Left hindlimb (tissue), 1 donor: ENCODE measurements around the gene NPTN.

Experiments used
- DNase-seq: peaks from one replicate; pipeline ENCODE4 v3.0.0-alpha.2; 2018

The NPTN gene

GRCh38 chr15:73631915-73632669 lies 1.1 kb downstream of the NPTN start:
- peak; percentile 41 for DNase-seq

- DNase-seq: no peak
These were observed 2.2 kb downstream of the NPTN start for GRCh38 chr15:73630921-73631362.

GRCh38 chr15:73629798-73630429 lies 3.3 kb downstream of the NPTN start:
- DNase-seq: no peak

DNA sequence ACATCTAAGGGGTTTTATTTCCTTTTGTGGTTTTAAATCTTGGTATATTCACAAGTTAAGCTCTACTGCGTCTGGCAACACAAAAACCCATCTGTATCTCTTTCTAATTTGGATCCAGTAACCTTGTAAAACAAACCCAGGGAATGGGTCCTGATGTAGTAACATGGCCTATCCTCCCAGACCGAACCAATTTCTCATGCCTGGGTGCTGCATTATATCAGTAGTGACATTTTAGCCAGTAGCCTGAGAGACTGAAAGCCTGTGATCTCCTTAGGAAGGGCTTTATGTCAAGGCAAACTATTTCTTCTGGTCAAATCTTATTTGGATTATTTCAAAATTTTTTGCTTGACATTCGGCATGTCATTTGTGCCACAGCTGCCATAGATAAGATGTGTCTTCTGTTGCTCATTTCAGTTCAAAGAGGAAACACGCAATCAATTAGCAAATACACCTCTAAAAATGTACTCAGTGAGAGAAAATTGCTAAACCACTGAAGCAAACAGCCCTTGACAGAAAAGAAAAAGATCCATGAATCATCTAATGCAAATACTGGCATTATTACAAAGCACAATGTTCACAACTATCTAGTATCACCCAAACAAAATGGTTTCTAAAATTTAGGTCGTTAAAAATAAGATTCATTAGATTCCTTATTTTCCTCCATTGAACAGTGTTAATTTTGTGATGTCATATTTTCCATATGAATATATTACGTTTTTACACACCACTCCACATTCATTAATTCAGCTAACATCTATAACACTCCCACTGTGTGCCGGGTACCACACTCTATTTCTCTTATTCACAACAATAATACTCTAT lies 4.0 kb downstream of the NPTN start:
- DNase-seq: no peak

- DNase-seq: no peak
These were observed 5.1 kb downstream of the NPTN start for GRCh38 chr15:73628102-73628501.

- no peak for DNase-seq
These were observed 7.1 kb downstream of the NPTN start for GRCh38 chr15:73626072-73626471.

GRCh38 chr15:73624530-73624929 lies 8.7 kb downstream of the NPTN start:
- DNase-seq: no peak

GRCh38 chr15:73621286-73621826 lies 11.8 kb downstream of the NPTN start:
- DNase-seq: no peak

GRCh38 chr15:73620078-73620477 lies 13.1 kb downstream of the NPTN start:
- no peak for DNase-seq

GRCh38 chr15:73617913-73618312 lies 15.3 kb downstream of the NPTN start:
- no peak for DNase-seq

- no peak for DNase-seq
These were observed 15.8 kb downstream of the NPTN start for GRCh38 chr15:73617301-73617831.

DNA sequence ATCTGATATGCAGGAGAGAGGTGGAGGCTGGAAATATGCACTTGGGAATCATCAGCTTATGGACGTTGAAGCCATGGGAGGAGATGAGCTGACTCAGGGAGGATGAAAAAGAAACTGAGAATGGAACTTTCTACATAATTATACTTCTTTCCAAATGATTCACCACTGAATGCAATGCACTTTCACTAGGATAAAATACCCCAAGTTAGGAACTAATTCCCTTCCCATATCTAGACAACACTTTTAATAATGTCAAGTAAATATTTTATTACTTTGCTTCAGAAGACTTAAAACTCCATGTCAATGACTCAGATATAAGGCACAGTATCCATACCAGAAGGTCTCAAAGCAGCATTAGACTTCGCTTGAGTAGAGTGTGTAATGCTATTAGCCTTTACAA lies 24.2 kb downstream of the NPTN start:
- DNase-seq: no peak

DNA sequence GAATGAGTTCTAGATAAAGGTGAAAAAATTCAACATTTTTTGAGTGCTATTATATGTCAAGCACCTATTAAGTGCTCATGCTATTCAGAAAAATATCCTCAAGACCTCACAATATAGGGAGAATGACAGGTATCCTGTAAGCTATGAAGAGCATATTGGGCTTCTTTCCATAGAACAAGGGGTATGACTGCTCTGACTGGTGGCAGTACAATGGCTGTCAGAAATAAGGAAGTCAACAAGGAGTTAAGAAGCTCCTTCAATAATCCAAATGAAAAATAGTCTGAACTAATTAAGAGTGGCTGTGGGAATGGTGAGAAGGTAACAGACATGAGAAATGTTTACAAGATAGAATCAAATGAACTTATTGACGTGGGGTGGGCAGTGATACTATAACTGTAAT lies 24.7 kb downstream of the NPTN start:
- DNase-seq: no peak

GRCh38 chr15:73607843-73608242 lies 25.3 kb downstream of the NPTN start:
- DNase-seq: no peak

GRCh38 chr15:73607405-73607804 lies 25.8 kb downstream of the NPTN start:
- DNase-seq: no peak

- no peak for DNase-seq
These were observed 27.3 kb downstream of the NPTN start for GRCh38 chr15:73605759-73606436.

DNA sequence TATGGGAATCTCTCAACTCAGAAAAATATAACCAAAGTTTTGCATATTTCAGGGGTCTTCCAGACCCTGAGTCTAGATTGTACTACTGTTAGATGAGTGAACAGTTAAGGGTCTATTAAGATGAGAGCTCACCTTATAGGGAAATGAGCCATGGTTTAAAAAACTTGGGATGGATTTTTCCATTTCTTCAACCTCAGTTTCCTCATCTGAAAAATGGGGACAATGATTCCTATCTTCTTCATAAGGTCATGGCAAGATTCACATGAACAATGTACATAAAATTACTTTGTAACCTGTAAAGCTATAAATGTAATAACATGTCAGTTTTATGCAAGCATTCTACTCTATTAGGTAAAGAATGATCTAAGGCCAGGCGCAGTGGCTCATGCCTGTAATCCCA lies 28.7 kb downstream of the NPTN start:
- DNase-seq: no peak

DNA sequence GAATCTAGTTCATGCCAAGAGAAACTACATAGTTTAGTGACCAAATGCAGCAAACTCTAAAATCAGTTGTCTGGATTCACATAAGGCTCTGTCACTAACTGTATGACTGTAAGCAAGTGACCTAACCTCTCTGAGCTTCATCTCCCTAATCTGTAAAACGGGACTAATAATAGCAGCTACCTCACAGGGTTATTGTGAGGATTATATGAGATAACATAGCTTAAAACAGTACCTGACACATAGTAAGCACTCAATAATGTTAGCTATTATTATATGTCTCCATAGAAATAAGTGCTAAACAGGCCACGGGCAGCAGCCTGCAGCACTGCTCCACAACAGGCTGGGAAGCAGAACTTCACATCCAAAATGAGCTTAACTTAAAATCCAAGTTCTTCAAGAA lies 30.2 kb downstream of the NPTN start:
- DNase-seq: no peak

DNA sequence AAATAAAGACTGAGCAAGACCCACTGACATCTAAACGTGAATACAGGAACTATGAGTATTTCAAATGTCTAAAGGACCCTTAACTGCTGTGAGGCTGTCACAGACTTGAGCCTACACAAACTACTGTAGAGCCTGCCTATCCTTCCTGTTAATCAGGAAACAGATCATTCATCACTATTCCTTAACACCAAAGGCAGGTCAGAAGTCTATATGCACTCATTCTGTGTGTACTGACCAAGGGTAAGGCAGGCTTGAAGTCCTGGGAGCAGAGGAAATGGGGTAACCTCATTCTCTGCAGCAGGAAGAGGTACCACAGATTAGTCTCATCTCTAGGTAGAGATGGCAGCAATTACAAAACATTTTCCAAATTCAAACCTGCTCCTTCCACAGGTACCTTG lies 30.7 kb downstream of the NPTN start:
- DNase-seq: no peak

DNA sequence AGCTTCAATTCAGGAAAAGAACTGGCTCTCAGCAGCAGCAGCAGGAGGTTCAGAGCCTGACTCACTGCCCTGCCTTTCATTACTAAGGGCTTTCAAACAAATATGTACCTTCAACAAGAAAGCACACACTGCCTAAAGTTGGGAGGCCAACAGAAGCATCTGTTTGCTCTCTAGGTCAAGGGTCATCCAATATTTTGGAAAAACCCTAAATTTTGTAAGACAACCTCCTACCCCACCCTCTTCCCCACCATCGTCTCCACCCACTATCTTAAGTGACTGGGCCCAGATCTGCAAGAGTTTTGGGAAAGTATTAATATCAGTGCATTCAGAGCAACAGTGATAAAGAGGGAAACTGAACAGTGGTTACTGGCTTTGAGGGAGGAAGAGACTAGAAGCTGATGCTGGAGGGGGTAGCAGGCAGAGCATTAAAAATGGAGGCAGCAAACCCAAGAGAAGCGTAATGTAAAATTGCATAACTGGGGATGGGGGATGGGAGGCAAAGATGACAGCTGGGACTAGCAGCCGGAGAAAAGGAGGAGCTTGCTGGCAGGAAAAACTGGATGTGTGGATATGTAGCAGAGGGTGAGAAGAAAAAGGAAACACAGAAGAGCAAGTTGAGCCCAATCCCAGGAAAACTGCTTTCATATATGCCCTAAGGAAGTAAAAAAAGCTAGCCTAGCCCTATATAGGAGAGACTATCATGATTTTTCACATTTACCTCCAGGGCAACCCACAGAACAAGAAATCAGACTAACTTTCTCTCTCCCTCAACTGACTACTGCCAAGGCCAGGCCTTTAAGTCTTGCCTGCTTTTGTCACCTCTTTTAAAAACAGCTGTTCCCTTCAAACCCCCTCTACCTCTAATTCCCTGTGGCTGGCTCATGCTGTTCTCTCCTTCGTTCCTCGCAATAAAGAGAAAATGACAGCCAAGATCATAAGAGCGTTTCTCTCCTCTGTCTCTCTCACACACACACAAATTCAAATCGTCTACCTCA lies 31.4 kb downstream of the NPTN start:
- peak; percentile 56 for DNase-seq
